ENCODE results near the gene ANKRD6. TPM values are rescaled to one million over a fixed set of nuclear protein-coding genes. Genes with fewer than 3 reads are reported as not detected.

ANKRD6 gene
- total RNA-seq, 1 donor from 2014 or later = 70.9 TPM

GRCh38 chr6:89566008-89566800, 133.3 kb downstream of the ANKRD6 start:
- H3K27ac Mint-ChIP-seq (ENCODE audit: unreplicated experiment) = no peak overlapping the region
- TF ChIP-seq CTCF (IDR thresholded peaks at IDR 0.05; ENCODE audit: unreplicated experiment) = no peak
- H3K4me1 Mint-ChIP-seq (ENCODE audit: unreplicated experiment) = peaks cover 25% of the 10 kb centered on the region
- H3K27me3 Mint-ChIP-seq (ENCODE audit: unreplicated experiment) = peaks cover 9% of the 10 kb centered on the region
- peaks cover 16% of the 10 kb centered on the region for H3K36me3 Mint-ChIP-seq (ENCODE audit: low read depth, unreplicated experiment)
- no peak overlapping the region for H3K4me3 Mint-ChIP-seq (ENCODE audit: unreplicated experiment)
- no peak for DNase-seq (ENCODE audit: low spot score)
- H3K9me3 Mint-ChIP-seq (ENCODE audit: unreplicated experiment) = no peaks in the 10 kb centered on the region

GRCh38 chr6:89566930-89567629, 134.1 kb downstream of the ANKRD6 start:
- Mint-ChIP-seq H3K4me1 (ENCODE audit: unreplicated experiment) (peaks cover 21% of the 10 kb centered on the region), H3K4me3 (ENCODE audit: unreplicated experiment) (no peak overlapping the region), H3K27me3 (ENCODE audit: unreplicated experiment) (peaks cover 9% of the 10 kb centered on the region), H3K27ac (ENCODE audit: unreplicated experiment) (no peak overlapping the region), H3K9me3 (ENCODE audit: unreplicated experiment) (no peaks in the 10 kb centered on the region), H3K36me3 (ENCODE audit: low read depth, unreplicated experiment) (peaks cover 16% of the 10 kb centered on the region)
- DNase-seq (ENCODE audit: low spot score) = no peak
- no peak for TF ChIP-seq CTCF (IDR thresholded peaks at IDR 0.05; ENCODE audit: unreplicated experiment)

- H3K9me3 Mint-ChIP-seq (ENCODE audit: unreplicated experiment) = no peaks in the 10 kb centered on the region
- H3K27ac Mint-ChIP-seq (ENCODE audit: unreplicated experiment) = no peak overlapping the region
- peaks cover 10% of the 10 kb centered on the region for H3K36me3 Mint-ChIP-seq (ENCODE audit: low read depth, unreplicated experiment)
- no peak for TF ChIP-seq CTCF (IDR thresholded peaks at IDR 0.05; ENCODE audit: unreplicated experiment)
- no peak for DNase-seq (ENCODE audit: low spot score)
- H3K4me1 Mint-ChIP-seq (ENCODE audit: unreplicated experiment) = peaks cover 17% of the 10 kb centered on the region
- H3K27me3 Mint-ChIP-seq (ENCODE audit: unreplicated experiment) = peaks cover 9% of the 10 kb centered on the region
- H3K4me3 Mint-ChIP-seq (ENCODE audit: unreplicated experiment) = no peak overlapping the region
Measured at GRCh38 chr6:89567630-89568390, 134.9 kb downstream of the ANKRD6 start.

- no peak for TF ChIP-seq CTCF (IDR thresholded peaks at IDR 0.05; ENCODE audit: unreplicated experiment)
- Mint-ChIP-seq H3K4me3 (ENCODE audit: unreplicated experiment) (no peak overlapping the region), H3K27ac (ENCODE audit: unreplicated experiment) (peak overlapping the region; percentile 4), H3K9me3 (ENCODE audit: unreplicated experiment) (no peaks in the 10 kb centered on the region), H3K27me3 (ENCODE audit: unreplicated experiment) (peaks cover 3% of the 10 kb centered on the region), H3K36me3 (ENCODE audit: low read depth, unreplicated experiment) (peaks cover 8% of the 10 kb centered on the region), H3K4me1 (ENCODE audit: unreplicated experiment) (peaks cover 18% of the 10 kb centered on the region)
- no peak for DNase-seq (ENCODE audit: low spot score)
Measured at GRCh38 chr6:89574910-89575561, 142.1 kb downstream of the ANKRD6 start.
